Measurements from ENCODE around the gene REXO5. TPM values are rescaled to one million over a fixed set of nuclear protein-coding genes. Genes with fewer than 3 reads are reported as not detected.
A peak's percentile ranks its signal among the peaks of the same experiment; 100 is the strongest.

Gene REXO5, protein sequence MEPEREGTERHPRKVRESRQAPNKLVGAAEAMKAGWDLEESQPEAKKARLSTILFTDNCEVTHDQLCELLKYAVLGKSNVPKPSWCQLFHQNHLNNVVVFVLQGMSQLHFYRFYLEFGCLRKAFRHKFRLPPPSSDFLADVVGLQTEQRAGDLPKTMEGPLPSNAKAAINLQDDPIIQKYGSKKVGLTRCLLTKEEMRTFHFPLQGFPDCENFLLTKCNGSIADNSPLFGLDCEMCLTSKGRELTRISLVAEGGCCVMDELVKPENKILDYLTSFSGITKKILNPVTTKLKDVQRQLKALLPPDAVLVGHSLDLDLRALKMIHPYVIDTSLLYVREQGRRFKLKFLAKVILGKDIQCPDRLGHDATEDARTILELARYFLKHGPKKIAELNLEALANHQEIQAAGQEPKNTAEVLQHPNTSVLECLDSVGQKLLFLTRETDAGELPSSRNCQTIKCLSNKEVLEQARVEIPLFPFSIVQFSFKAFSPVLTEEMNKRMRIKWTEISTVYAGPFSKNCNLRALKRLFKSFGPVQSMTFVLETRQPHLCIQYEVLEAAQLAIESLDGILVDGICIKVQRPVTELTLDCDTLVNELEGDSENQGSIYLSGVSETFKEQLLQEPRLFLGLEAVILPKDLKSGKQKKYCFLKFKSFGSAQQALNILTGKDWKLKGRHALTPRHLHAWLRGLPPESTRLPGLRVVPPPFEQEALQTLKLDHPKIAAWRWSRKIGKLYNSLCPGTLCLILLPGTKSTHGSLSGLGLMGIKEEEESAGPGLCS
- 9.1 TPM in 2 replicates for total RNA-seq (2021)
- percentile 60 among the genes with signal in this experiment for Bru-seq, nascent RNA
- percentile 54 among the genes with signal in this experiment for BruChase-seq, experiment 1, labeled RNA remaining after a 2-hour chase
- percentile 45 among the genes with signal in this experiment for BruChase-seq, experiment 2, labeled RNA remaining after a 6-hour chase
- long read RNA-seq, partial matches to known transcripts, result 2 of 10 reads
- long read RNA-seq, other reads (novel, unspliced or antisense), result 7 of 10 reads

DNA sequence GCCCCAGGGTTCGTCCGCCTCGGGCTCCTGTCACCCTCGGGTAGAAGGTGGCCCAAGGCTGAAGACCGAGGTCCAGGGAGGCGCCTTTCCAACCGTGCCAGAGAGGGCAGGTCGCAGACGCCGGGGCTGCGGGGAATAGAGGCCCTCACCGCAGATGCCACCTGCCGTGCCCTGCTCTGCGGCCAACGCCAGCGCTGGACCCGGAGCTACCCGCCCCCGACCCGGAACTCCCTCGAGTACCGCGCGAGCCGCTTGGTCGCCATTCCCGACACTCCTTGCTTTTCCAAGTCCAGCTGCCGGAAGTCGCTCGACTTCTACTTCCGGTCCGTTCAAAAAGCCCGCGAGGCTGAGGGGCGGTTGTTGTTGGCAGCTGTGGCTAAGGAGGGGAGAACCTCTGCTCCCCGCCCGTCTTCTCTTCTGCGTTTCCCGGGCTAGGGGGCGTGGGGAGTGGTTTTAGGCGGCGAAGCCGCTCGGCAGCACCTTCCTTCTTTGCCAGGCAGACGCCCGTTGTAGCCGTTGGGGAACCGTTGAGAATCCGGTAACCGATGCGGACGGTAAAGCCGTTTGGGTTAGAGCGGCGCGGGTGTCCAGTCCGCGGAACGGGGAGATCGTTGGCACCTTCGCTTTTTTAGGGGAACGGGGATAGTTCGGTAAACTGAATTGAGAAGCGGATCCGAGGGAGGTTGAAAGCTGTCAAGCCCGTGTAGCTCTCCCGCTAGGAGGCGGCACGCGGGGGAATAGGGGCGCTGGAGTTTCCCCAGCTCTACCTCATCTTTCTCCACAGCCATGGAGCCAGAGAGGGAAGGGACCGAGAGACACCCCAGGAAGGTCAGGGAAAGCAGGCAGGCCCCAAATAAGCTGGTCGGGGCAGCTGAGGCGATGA lies at the start of gene REXO5, which contains the start of gene ERI2:
Gene REXO5 (plus strand): TSS at position 360 of the 883 bp plus-strand sequence. CDS start 427 bp downstream, at position 787.
Gene ERI2 (minus strand): TSS at position 305 of the 883 bp plus-strand sequence. CDS start 42 bp downstream, at position 263.
- Histone ChIP-seq H3K4me3 (ENCODE audit: low read depth, low read length, poor library complexity, severe bottlenecking) (peak within 1 kb of the TSS; percentile 78), H3K27me3 (replicated peaks; ENCODE audit: insufficient read depth, low read depth, low read length, poor library complexity) (no peaks in the 10 kb centered on the region), H3K9me3 (ENCODE audit: low read depth, low read length, poor library complexity, severe bottlenecking) (no peaks in the 10 kb centered on the region), H3K4me1 (ENCODE audit: insufficient read depth, low read length, poor library complexity, severe bottlenecking) (peaks cover 6% of the 10 kb centered on the region), H3K27ac (ENCODE audit: low read depth, low read length, poor library complexity, severe bottlenecking) (peak within 1 kb of the TSS; percentile 92), H3K36me3 (ENCODE audit: insufficient read depth, low read length, poor library complexity, severe bottlenecking) (peaks cover 3% of the 10 kb centered on the region)
- intact Hi-C loops (cut with micrococcal nuclease; ENCODE audit: unreplicated experiment), result no loop called here
- TF ChIP-seq, protein P1, sequence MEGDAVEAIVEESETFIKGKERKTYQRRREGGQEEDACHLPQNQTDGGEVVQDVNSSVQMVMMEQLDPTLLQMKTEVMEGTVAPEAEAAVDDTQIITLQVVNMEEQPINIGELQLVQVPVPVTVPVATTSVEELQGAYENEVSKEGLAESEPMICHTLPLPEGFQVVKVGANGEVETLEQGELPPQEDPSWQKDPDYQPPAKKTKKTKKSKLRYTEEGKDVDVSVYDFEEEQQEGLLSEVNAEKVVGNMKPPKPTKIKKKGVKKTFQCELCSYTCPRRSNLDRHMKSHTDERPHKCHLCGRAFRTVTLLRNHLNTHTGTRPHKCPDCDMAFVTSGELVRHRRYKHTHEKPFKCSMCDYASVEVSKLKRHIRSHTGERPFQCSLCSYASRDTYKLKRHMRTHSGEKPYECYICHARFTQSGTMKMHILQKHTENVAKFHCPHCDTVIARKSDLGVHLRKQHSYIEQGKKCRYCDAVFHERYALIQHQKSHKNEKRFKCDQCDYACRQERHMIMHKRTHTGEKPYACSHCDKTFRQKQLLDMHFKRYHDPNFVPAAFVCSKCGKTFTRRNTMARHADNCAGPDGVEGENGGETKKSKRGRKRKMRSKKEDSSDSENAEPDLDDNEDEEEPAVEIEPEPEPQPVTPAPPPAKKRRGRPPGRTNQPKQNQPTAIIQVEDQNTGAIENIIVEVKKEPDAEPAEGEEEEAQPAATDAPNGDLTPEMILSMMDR (conservative IDR thresholded peaks at IDR 0.05; ENCODE audit: low read depth, low read length), result peak; percentile 59
- no peak for TF ChIP-seq EZH2 (IDR thresholded peaks at IDR 0.05; ENCODE audit: borderline replicate concordance, low read depth, low read length, poor library complexity, severe bottlenecking)
- peak; percentile 97 for DNase-seq (ENCODE audit: low spot score)
- POLR2A ChIA-PET (ENCODE audit: low non-redundant PET), result interaction anchor here (0.6 kb wide), 1 partner anchor 357 kb away, joined by 4 read pairs; no protein-coding TSS in a partner anchor
- CTCF ChIA-PET, result no interaction called here
- TSS peak; percentile 84 for BruUV-seq (replicated peaks)

DNA sequence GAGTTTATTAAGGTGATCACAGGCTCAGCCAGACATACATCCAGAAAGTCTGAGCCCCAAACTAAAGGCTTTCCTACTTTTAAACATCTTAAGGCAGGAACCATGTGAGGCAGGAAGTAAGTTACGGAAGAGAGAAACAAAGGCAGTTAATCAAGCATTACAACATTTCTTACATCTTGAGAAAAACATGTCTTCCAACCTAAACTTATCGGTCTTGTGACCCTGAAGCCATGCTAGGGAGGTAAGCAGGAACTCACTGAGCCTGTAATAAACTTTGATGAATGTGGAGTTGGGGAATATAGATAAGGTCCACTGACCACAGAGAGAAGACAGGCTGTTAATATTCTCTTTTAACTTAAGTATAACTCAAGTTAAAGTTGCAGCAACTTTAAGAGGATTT lies 46.0 kb upstream of the REXO5 start:
- CTCF ChIA-PET, result no interaction called here
- H3K4me1 ChIP-seq (ENCODE audit: insufficient read depth, low read length, poor library complexity, severe bottlenecking), result peaks cover 4% of the 10 kb centered on the region
- no peaks in the 10 kb centered on the region for H3K36me3 ChIP-seq (ENCODE audit: insufficient read depth, low read length, poor library complexity, severe bottlenecking)
- H3K4me3 ChIP-seq (ENCODE audit: low read depth, low read length, poor library complexity, severe bottlenecking), result no peak overlapping the region
- DNase-seq (ENCODE audit: low spot score), result no peak
- H3K27me3 ChIP-seq (replicated peaks; ENCODE audit: insufficient read depth, low read depth, low read length, poor library complexity), result peaks cover 6% of the 10 kb centered on the region
- no peak for TF ChIP-seq EZH2 (IDR thresholded peaks at IDR 0.05; ENCODE audit: borderline replicate concordance, low read depth, low read length, poor library complexity, severe bottlenecking)
- TF ChIP-seq, protein P1 (conservative IDR thresholded peaks at IDR 0.05; ENCODE audit: low read depth, low read length), result no peak
- intact Hi-C loops (cut with micrococcal nuclease; ENCODE audit: unreplicated experiment), result no loop called here
- POLR2A ChIA-PET (ENCODE audit: low non-redundant PET), result no interaction called here
- BruUV-seq (replicated peaks), result no TSS peak
- H3K9me3 ChIP-seq (ENCODE audit: low read depth, low read length, poor library complexity, severe bottlenecking), result peaks cover 4% of the 10 kb centered on the region
- no peak overlapping the region for H3K27ac ChIP-seq (ENCODE audit: low read depth, low read length, poor library complexity, severe bottlenecking)
